K562 (cell line): Measurements from ENCODE around the gene MCU. TPM values are rescaled to one million over a fixed set of nuclear protein-coding genes. Genes with fewer than 3 reads are reported as not detected.
A peak's percentile ranks its signal among the peaks of the same experiment; 100 is the strongest.

Experiments used
- JUND ChIP-seq, 2 experiments: IDR thresholded peaks; 2 replicates in 1 of 2; 3 replicates in 1 of 2; pipeline ENCODE4 v1.6.1; 2011; ENCODE audit warnings: borderline replicate concordance in 2 of 2, low read depth in 2 of 2, low read length in 2 of 2, improper control_type of control experiment in 1 of 2, missing biosample characterization in 1 of 2, missing genetic modification characterization in 1 of 2, missing genetic modification reagents in 1 of 2
- MAFK ChIP-seq: IDR thresholded peaks from 2 replicates; pipeline ENCODE4 v1.6.1; 2011; ENCODE audit warnings: low read length, improper control_type of control experiment
- NBN ChIP-seq: fragments of 450-650 bp; IDR thresholded peaks from 2 replicates; pipeline ENCODE4 v1.6.1; 2016; ENCODE audit warnings: low read depth, mild to moderate bottlenecking
- SMC3 ChIP-seq: conservative IDR thresholded peaks from 2 replicates; pipeline ENCODE4 v1.6.1; 2011; ENCODE audit warnings: low read depth, low read length, improper control_type of control experiment; ENCODE audit not compliant: insufficient read depth
- polyA plus RNA-seq, 8 experiments: library from polyadenylated mRNA; depleted of rRNA in 4 of 8; stranded (reverse) in 5 of 8; unstranded in 3 of 8; fragments of >200 nt; fragmentation: Nextera tagmentation in 2 of 8; fragmentation: Illumina TruSeq in 1 of 8; extraction: Ambion mirVana in 2 of 8; extraction: Trizol in 1 of 8; gene quantifications; 2 replicates each; pipeline versions ENCODE4 v1.2.1 to v1.2.3, GENCODE V29; 2011 to 2014; ENCODE audit warnings: inconsistent platforms in 1 of 8, missing spikeins in 1 of 8
- total RNA-seq, 7 experiments: library from RNA; depleted of rRNA in 6 of 7; stranded (reverse); fragments of >200 nt in 6 of 7; fragmentation: Illumina TruSeq in 2 of 7; extraction: Trizol in 2 of 7; gene quantifications; 2 replicates each; pipeline versions ENCODE4 v1.2.1 to v1.2.3, GENCODE V29; 2011 to 2021; ENCODE audit warnings: low replicate concordance in 1 of 7
- TF ChIP-seq, protein P1 (sequence below): fragments of 450-650 bp; formaldehyde crosslinking; IDR thresholded peaks from 2 replicates; pipeline ENCODE4 v1.4.0; 2020; ENCODE audit warnings: mild to moderate bottlenecking, moderate library complexity
- TF ChIP-seq, protein P2 (sequence below), 2 experiments: fragments of 450-650 bp; formaldehyde crosslinking in 1 of 2; IDR thresholded peaks; 2 replicates each; pipeline versions ENCODE4 v1.4.0 to v1.6.1; 2014 to 2020; ENCODE audit warnings: mild to moderate bottlenecking in 2 of 2, borderline replicate concordance in 1 of 2, low read depth in 1 of 2
- TF ChIP-seq, protein P3 (sequence below): sonication (generic); formaldehyde crosslinking; IDR thresholded peaks from 2 replicates; pipeline ENCODE4 v1.8.1; 2023; ENCODE audit warnings: mild to moderate bottlenecking, missing genetic modification reagents

Gene MCU
- total and polyA plus RNA-seq, 9 of the 15 experiments (the other 6 are each of a cell fraction or from before 2014, with no cell fraction given) = 8.2 to 88.8 (median 21.3) TPM

DNA sequence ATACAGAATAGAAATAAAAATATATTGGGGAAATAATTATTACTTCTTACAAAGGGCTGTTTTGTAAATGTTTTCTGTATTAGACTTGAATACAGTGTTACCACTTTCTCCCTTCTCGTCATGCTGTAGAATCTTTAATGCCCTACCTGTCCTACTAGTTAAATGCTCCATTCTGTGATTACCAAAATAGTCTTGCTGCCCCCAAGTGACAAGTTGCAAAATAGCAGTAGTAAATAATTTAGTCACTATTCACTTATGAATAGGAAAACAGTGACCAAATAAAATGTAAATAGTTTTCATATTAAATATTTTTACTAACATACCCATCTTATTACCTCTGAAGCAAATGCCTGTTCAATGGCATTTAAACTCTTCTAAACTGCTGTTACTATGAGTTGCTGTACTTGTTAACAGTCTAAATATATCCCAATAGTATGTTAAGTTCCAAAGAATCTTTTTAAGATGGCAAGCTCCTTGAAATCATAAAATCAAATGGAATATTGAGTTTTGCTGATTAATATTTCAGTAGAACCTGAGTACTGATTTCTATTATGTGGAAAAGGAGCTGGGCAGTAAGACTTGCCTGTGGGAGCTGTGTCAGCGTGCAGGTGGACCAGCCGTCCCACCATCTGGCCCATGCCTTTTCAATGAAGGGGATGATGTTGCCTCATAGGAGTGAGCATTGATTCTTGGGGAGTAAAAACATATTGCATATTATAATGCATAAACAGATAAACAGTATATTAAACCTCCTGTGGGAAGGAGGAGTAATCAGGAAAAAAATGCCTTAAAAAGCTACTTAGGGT lies 183.5 kb downstream of the MCU start (continued):
- TF ChIP-seq, protein P1, sequence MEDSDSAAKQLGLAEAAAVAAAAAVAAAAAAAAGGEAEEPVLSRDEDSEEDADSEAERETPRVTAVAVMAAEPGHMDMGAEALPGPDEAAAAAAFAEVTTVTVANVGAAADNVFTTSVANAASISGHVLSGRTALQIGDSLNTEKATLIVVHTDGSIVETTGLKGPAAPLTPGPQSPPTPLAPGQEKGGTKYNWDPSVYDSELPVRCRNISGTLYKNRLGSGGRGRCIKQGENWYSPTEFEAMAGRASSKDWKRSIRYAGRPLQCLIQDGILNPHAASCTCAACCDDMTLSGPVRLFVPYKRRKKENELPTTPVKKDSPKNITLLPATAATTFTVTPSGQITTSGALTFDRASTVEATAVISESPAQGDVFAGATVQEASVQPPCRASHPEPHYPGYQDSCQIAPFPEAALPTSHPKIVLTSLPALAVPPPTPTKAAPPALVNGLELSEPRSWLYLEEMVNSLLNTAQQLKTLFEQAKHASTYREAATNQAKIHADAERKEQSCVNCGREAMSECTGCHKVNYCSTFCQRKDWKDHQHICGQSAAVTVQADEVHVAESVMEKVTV (CRISPR knock-in tag) = peak; percentile 73
- no peak for TF ChIP-seq MAFK
- TF ChIP-seq, protein P2, sequence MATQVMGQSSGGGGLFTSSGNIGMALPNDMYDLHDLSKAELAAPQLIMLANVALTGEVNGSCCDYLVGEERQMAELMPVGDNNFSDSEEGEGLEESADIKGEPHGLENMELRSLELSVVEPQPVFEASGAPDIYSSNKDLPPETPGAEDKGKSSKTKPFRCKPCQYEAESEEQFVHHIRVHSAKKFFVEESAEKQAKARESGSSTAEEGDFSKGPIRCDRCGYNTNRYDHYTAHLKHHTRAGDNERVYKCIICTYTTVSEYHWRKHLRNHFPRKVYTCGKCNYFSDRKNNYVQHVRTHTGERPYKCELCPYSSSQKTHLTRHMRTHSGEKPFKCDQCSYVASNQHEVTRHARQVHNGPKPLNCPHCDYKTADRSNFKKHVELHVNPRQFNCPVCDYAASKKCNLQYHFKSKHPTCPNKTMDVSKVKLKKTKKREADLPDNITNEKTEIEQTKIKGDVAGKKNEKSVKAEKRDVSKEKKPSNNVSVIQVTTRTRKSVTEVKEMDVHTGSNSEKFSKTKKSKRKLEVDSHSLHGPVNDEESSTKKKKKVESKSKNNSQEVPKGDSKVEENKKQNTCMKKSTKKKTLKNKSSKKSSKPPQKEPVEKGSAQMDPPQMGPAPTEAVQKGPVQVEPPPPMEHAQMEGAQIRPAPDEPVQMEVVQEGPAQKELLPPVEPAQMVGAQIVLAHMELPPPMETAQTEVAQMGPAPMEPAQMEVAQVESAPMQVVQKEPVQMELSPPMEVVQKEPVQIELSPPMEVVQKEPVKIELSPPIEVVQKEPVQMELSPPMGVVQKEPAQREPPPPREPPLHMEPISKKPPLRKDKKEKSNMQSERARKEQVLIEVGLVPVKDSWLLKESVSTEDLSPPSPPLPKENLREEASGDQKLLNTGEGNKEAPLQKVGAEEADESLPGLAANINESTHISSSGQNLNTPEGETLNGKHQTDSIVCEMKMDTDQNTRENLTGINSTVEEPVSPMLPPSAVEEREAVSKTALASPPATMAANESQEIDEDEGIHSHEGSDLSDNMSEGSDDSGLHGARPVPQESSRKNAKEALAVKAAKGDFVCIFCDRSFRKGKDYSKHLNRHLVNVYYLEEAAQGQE (IDR thresholded peaks at IDR 0.05; ENCODE audit: borderline replicate concordance) = peak; percentile 75
- TF ChIP-seq, protein P2 (CRISPR knock-in tag; IDR thresholded peaks at IDR 0.05; ENCODE audit: low read depth) = no peak
- TF ChIP-seq JUND (IDR thresholded peaks at IDR 0.05; ENCODE audit: borderline replicate concordance, low read depth, low read length) = peak; percentile 14; the same call in 1 of the 2 replicates
- no peak for TF ChIP-seq JUND (tag; IDR thresholded peaks at IDR 0.05; ENCODE audit: borderline replicate concordance, low read depth, low read length)
- 0 out of 2 replicates have a peak, but pooled peaks have one; percentile 29 for TF ChIP-seq NBN
- TF ChIP-seq, protein P3, sequence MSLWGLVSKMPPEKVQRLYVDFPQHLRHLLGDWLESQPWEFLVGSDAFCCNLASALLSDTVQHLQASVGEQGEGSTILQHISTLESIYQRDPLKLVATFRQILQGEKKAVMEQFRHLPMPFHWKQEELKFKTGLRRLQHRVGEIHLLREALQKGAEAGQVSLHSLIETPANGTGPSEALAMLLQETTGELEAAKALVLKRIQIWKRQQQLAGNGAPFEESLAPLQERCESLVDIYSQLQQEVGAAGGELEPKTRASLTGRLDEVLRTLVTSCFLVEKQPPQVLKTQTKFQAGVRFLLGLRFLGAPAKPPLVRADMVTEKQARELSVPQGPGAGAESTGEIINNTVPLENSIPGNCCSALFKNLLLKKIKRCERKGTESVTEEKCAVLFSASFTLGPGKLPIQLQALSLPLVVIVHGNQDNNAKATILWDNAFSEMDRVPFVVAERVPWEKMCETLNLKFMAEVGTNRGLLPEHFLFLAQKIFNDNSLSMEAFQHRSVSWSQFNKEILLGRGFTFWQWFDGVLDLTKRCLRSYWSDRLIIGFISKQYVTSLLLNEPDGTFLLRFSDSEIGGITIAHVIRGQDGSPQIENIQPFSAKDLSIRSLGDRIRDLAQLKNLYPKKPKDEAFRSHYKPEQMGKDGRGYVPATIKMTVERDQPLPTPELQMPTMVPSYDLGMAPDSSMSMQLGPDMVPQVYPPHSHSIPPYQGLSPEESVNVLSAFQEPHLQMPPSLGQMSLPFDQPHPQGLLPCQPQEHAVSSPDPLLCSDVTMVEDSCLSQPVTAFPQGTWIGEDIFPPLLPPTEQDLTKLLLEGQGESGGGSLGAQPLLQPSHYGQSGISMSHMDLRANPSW = no peak
- TF ChIP-seq SMC3 = peak; percentile 69
